ENCODE results near the gene MYO1D. TPM values are rescaled to one million over a fixed set of nuclear protein-coding genes. Genes with fewer than 3 reads are reported as not detected.

The MYO1D gene
- total and polyA plus RNA-seq, 2 donors (not counting 3 experiments of a cell fraction or from before 2014, with no cell fraction given), result 37.8 to 85.5 TPM

GRCh38 chr17:32590974-32591373 is 285.9 kb downstream of the MYO1D start:
- FAIRE-seq (no peak), DNase-seq (ENCODE audit: low read depth, low spot score) (no peak)
- BruUV-seq (replicated peaks), result no TSS peak
- no peak overlapping the region for H3K27ac ChIP-seq (ENCODE audit: insufficient read depth, low read depth, low read length)
- H3K36me3 ChIP-seq (ENCODE audit: control insufficient read depth in 2 of 2, extremely low read depth in 1 of 2, insufficient read depth in 2 of 2, low read length in 2 of 2), result no peaks in the 10 kb centered on the region
- TF ChIP-seq GATA2 (IDR thresholded peaks at IDR 0.05; ENCODE audit: insufficient read depth, insufficient read length, low read depth, low read length), result no peak
- no peak for TF ChIP-seq POLR2A (IDR thresholded peaks at IDR 0.05; ENCODE audit: low read depth, low read length)
- TF ChIP-seq CTCF (IDR thresholded peaks at IDR 0.05; ENCODE audit: extremely low read depth in 1 of 2, insufficient read depth in 1 of 2, low read depth in 1 of 2, low read length in 2 of 2), result no peak
- no peak for TF ChIP-seq EZH2 (IDR thresholded peaks at IDR 0.05; ENCODE audit: borderline replicate concordance, low read depth, low read length, severe bottlenecking)
- TF ChIP-seq, protein P1, sequence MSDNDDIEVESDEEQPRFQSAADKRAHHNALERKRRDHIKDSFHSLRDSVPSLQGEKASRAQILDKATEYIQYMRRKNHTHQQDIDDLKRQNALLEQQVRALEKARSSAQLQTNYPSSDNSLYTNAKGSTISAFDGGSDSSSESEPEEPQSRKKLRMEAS (IDR thresholded peaks at IDR 0.05; ENCODE audit: insufficient read depth, insufficient read length), result no peak
- TF ChIP-seq MYC (IDR thresholded peaks at IDR 0.05; ENCODE audit: low read depth, low read length), result no peak
- no peak for TF ChIP-seq POLR2AphosphoS5 (IDR thresholded peaks at IDR 0.05; ENCODE audit: insufficient read depth, low read depth, low read length)
- TF ChIP-seq FOS (IDR thresholded peaks at IDR 0.05; ENCODE audit: borderline replicate concordance, insufficient read depth, low read length), result no peak
- TF ChIP-seq JUN (IDR thresholded peaks at IDR 0.05; ENCODE audit: borderline replicate concordance, insufficient read depth, insufficient read length, low read depth), result no peak
- no peak overlapping the region for H3K4me2 ChIP-seq (ENCODE audit: insufficient read depth, low read length)
- H3K4me3 ChIP-seq (replicated peaks in 1 of 3; ENCODE audit: insufficient read depth in 1 of 3, low read depth in 1 of 3, low read length in 3 of 3), result no peak overlapping the region
- no peak overlapping the region for H2AFZ ChIP-seq (ENCODE audit: low read depth, low read length)
- intact Hi-C loops (cut with micrococcal nuclease), result no loop called here
- H4K20me1 ChIP-seq (replicated peaks; ENCODE audit: control insufficient read depth, extremely low read depth, insufficient read depth, low read length), result no peaks in the 10 kb centered on the region
- ChIA-PET CTCF (interaction anchor here (0.9 to 1.8 kb wide), 7 partner anchors 9 to 164 kb away, joined by 3 to 6 read pairs (median 3); no protein-coding TSS in a partner anchor), POLR2A (no interaction called here)
- no peaks in the 10 kb centered on the region for H3K9me1 ChIP-seq (replicated peaks; ENCODE audit: control insufficient read depth, extremely low read depth, insufficient read depth, low read length)
- H3K9me3 ChIP-seq (replicated peaks; ENCODE audit: control insufficient read depth, insufficient read depth, low read length), result no peaks in the 10 kb centered on the region
- dilution Hi-C loops (cut with MboI; ENCODE audit: extremely low pct_ligation_motif_present, low sequenced_read_pairs), result no loop called here
- no peaks in the 10 kb centered on the region for H3K79me2 ChIP-seq (ENCODE audit: control insufficient read depth, insufficient read depth, low read length)
- H3K4me1 ChIP-seq (ENCODE audit: control insufficient read depth, extremely low read depth, insufficient read depth, low read length), result no peaks in the 10 kb centered on the region
- H3K27me3 ChIP-seq (ENCODE audit: control insufficient read depth in 2 of 2, insufficient read depth in 2 of 2, low read length in 2 of 2), result no peaks in the 10 kb centered on the region
- no peak overlapping the region for H3K9ac ChIP-seq (replicated peaks; ENCODE audit: extremely low read depth, insufficient read depth, low read length)
